ENCODE data around the gene STK24.

Gene STK24

DNA sequence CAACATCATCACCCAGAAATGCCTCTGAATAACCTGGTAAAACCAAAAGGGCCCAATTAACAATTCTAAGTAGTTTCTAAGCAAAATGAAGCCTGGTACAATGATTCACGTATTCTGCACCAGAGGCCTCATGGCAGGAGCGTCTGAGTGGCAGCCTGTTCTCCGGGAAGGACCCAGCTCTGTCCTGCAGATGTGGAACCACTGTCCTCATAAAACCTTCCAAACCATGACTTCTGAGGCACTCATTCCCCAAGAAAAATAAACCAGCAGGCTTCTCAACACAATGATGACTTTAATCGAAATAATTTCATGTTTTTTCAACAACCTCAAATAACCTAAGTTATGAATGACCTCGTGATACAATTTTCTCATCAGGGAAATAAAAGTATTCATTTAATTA is 89.9 kb downstream of the STK24 start:
- Histone ChIP-seq H3K27me3 (replicated peaks) (no peaks in the 10 kb centered on the region), H3K27ac (no peak overlapping the region), H3K4me3 (ENCODE audit: low read depth, low read length) (no peak overlapping the region), H3K36me3 (replicated peaks) (no peaks in the 10 kb centered on the region)
- TF ChIP-seq, protein P1, sequence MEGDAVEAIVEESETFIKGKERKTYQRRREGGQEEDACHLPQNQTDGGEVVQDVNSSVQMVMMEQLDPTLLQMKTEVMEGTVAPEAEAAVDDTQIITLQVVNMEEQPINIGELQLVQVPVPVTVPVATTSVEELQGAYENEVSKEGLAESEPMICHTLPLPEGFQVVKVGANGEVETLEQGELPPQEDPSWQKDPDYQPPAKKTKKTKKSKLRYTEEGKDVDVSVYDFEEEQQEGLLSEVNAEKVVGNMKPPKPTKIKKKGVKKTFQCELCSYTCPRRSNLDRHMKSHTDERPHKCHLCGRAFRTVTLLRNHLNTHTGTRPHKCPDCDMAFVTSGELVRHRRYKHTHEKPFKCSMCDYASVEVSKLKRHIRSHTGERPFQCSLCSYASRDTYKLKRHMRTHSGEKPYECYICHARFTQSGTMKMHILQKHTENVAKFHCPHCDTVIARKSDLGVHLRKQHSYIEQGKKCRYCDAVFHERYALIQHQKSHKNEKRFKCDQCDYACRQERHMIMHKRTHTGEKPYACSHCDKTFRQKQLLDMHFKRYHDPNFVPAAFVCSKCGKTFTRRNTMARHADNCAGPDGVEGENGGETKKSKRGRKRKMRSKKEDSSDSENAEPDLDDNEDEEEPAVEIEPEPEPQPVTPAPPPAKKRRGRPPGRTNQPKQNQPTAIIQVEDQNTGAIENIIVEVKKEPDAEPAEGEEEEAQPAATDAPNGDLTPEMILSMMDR (IDR thresholded peaks at IDR 0.05; ENCODE audit: low read depth, low read length, missing control alignments), result no peak
- no peak for DNase-seq
- in situ Hi-C loops (cut with HindIII; ENCODE audit: low pct_ligation_motif_present, low sequenced_read_pairs), result no loop called here

DNA sequence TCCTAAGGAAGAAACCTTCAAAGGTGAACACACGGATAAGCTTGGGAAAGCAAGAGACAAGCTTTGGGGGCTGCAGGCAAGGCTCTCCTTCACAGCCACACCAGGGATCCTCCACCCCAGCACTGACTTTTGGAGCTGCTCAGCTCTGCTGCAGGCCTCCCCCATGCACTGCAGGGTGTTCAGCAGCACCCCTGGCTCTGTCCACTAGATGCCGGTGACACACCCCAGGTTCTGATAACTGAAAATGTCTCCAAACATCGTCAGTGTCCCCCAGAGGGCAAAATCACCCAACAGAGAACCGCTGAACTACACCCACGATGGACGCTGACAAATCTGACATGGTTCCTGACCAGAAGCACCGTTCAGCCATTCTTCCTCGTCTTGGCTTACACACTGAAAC is 90.5 kb downstream of the STK24 start:
- TF ChIP-seq, protein P1 (IDR thresholded peaks at IDR 0.05; ENCODE audit: low read depth, low read length, missing control alignments), result peak; percentile 6
- DNase-seq, result no peak
- Histone ChIP-seq H3K27me3 (replicated peaks) (no peaks in the 10 kb centered on the region), H3K4me3 (ENCODE audit: low read depth, low read length) (no peak overlapping the region), H3K36me3 (replicated peaks) (no peaks in the 10 kb centered on the region), H3K27ac (no peak overlapping the region)
- in situ Hi-C loops (cut with HindIII; ENCODE audit: low pct_ligation_motif_present, low sequenced_read_pairs), result no loop called here

GRCh38 chr13:98485561-98485960 is 91.3 kb downstream of the STK24 start:
- Histone ChIP-seq H3K36me3 (replicated peaks) (no peaks in the 10 kb centered on the region), H3K27ac (peak overlapping the region; percentile 97), H3K4me3 (ENCODE audit: low read depth, low read length) (no peak overlapping the region), H3K27me3 (replicated peaks) (no peaks in the 10 kb centered on the region)
- no peak for DNase-seq
- TF ChIP-seq, protein P1 (IDR thresholded peaks at IDR 0.05; ENCODE audit: low read depth, low read length, missing control alignments), result no peak
- in situ Hi-C loops (cut with HindIII; ENCODE audit: low pct_ligation_motif_present, low sequenced_read_pairs), result no loop called here

- in situ Hi-C loops (cut with HindIII; ENCODE audit: low pct_ligation_motif_present, low sequenced_read_pairs), result no loop called here
- H3K27me3 ChIP-seq (replicated peaks), result no peaks in the 10 kb centered on the region
- H3K27ac ChIP-seq, result peak overlapping the region; percentile 97
- TF ChIP-seq, protein P1 (IDR thresholded peaks at IDR 0.05; ENCODE audit: low read depth, low read length, missing control alignments), result no peak
- peak overlapping the region; percentile 6 for H3K4me3 ChIP-seq (ENCODE audit: low read depth, low read length)
- peak; percentile 98 for DNase-seq
- H3K36me3 ChIP-seq (replicated peaks), result no peaks in the 10 kb centered on the region
Observed at GRCh38 chr13:98484289-98485219, 92.4 kb downstream of the STK24 start.

GRCh38 chr13:98483601-98484288 is 93.2 kb downstream of the STK24 start:
- in situ Hi-C loops (cut with HindIII; ENCODE audit: low pct_ligation_motif_present, low sequenced_read_pairs), result no loop called here
- TF ChIP-seq, protein P1 (IDR thresholded peaks at IDR 0.05; ENCODE audit: low read depth, low read length, missing control alignments), result no peak
- DNase-seq, result no peak
- Histone ChIP-seq H3K4me3 (ENCODE audit: low read depth, low read length) (peak overlapping the region; percentile 13), H3K27me3 (replicated peaks) (no peaks in the 10 kb centered on the region), H3K36me3 (replicated peaks) (no peaks in the 10 kb centered on the region), H3K27ac (peak overlapping the region; percentile 97)
